Brain pericyte (primary cell): ENCODE measurements around the gene CLK2.

ENCODE experiments used
- DNase-seq: peaks from one replicate; pipeline ENCODE4 v3.0.0-alpha.2; 2012; ENCODE audit warnings: low read depth, low spot score

CLK2 gene

DNA sequence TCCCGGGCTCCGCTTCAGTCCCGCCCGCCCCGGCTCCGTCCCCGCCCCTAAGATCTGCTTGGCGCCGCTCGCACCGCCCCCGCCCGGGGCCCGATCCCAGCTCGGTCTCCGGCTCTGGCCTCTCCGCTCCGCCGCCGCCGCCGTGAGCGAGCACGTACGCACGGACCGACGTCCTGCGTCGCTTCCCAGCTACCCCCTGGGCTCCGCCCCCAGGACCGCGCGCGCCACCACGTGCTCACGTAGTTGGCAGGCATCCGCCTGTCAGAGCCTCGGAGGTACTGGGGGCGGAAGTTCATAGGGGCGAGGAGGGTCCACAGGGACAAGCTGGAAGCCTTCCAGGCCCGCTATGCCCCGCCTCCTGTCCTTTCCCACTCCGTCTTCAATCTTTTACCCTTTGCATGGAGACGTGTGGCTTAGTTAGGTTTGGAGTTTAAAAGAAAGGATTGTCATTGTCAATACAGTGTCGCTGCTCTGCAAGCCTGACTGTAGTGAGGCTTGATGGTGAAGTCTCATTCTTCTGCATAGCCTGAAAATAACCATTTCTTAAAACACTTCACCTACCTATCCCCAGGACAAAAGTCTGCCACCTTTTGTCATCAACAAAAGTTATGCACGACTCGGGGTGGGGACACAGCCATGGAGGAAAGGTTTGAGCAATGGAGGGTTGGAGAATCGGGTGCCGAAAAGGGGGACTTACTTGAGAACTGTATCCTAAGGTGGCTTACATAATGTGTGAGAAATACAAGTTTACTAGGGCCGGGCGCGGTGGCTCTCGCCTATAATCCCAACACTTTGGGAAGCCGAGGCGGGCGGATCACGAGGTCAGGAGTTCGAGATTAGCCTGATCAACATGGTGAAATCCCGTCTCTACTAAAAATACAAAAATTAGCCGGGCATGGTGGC is at the start of gene CLK2:
Gene CLK2, minus strand, starts transcription at position 162 of the 903 bp plus-strand sequence. CDS start 2,527 bp downstream, outside the sequence.
- DNase-seq, result peak; percentile 83

- DNase-seq, result no peak
These were observed 49.3 kb upstream of the CLK2 start for GRCh38 chr1:155322571-155322952.

DNA sequence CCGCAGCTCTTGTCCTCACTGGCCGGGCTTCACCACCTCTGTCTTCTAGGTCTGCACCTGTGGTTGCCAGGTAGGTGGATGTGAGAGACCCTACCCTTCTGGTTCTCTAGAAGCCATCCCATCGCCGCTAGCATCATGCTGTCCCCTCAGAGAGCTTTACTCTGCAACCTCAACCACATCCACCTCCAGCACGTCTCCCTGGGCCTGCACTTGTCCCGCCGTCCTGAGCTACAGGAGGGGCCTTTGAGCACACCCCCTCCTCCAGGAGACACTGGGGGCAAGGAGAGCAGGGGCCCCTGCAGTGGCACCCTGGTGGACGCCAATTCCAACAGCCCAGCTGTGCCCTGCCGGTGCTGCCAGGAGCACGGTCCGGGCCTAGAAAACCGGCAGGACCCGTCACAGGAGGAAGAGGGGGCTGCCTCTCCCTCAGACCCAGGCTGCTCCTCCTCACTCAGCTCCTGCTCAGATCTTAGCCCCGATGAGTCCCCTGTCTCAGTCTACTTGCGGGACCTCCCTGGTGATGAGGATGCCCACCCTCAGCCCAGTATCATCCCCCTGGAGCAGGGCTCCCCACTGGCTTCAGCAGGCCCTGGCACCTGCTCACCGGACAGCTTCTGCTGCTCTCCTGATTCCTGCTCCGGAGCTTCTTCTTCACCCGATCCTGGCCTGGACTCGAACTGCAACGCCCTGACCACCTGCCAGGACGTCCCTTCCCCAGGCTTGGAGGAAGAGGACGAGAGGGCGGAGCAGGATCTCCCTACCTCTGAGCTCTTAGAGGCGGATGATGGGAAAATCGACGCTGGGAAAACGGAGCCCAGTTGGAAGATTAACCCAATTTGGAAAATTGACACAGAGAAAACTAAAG is 48.6 kb upstream of the CLK2 start:
- DNase-seq, result no peak

DNA sequence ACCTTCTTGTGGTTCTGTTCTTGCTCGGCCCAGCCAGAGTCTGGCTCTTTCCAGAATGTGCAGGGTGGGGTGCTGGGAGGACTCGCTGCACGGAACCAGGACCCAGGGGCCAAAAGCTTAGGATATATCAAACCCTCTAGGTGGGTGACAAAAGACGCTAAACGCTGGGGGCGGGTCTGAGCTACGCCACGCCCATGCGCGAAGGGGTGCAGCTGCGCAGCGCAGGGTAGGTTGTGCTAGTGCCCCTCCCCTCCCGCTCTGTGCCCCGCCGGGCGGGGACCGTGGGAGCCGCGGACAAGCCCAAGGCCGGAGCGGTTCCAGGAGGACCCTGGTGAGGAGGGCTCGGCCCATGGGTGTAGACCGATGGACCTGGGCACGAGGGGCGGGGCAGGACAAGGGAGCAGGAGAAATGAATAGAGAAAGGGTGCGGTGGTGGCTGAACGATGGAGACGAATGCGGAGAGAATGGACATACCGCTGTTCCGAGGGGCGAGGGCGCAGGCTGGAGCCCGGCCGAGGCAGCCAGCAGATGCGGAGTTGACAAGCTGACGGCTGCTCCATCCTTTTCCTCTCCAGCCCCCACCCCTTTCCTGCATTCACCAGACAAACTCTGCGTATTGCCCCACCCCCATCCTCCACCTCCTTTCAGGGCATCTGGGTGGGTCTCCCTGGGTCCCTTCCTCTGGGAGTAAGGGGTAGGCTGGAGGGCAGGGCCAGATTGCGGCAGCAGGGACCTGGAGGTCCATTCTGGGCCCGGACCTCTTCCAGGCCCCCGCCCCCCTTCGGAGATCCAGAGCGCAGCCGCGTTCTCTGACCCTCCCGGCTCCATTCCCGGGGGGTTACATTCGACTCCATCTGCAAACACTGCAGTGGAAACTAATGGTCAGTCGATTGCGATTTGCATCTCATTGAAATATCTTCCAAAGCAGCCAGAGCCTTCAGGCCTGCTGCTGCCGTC is 47.6 kb upstream of the CLK2 start, which contains the start of gene RUSC1:
Gene RUSC1, plus strand, starts transcription at position 234 of the 957 bp plus-strand sequence. CDS start 880 bp downstream, outside the sequence.
- no peak for DNase-seq

DNA sequence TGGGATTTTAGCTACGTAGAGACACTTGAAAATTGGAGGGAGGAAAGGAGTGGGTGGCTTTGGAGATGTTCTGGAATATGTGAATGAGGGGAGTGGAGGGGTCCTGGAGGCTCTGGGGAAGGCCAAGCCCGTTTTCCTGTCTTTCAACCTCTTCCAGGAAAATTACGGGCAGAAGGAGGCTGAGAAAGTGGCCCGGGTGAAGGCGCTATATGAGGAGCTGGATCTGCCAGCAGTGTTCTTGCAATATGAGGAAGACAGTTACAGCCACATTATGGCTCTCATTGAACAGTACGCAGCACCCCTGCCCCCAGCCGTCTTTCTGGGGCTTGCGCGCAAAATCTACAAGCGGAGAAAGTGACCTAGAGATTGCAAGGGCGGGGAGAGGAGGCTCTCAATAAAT is 46.9 kb upstream of the CLK2 start:
- no peak for DNase-seq

GRCh38 chr1:155319536-155319935 is 46.2 kb upstream of the CLK2 start:
- DNase-seq, result no peak

DNA sequence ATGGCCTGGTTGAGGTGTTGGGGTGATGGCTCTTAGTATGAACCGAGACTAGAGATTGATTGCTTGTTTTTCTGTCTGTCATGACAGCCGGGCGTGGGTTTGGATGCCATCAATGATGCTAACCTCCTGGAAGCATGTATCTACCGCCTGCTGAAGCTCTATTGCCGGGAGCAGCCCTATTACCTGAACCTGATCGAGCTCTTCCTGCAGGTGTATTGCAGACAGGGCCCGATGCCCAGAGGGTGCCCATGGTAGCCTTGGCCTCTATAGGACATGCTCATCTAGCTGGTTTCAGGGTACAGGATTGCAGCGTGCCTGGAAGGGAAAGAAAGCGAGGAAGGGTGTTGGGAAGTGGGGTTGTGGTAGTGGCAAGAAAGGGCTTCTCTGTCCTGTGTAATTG is 44.8 kb upstream of the CLK2 start:
- DNase-seq, result no peak

DNA sequence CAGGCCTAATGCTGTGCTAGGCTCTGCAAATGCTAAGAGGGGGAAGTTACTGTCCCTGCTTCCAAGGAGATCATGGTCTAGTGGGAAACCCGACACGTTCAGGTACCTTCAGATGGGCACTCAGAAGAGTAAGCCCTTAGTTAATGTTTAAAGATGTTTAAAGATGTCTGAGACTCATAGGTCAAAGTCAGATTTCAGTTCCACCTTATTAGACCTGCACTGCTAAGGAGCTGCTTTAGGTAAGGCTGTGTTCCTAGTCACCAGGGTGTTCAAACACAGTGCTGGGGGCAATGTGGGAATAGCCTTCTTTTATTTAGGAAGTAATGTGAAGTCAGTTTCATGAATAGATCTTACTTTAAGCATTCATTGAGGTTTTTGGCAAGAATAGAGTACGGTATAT is 43.6 kb upstream of the CLK2 start:
- DNase-seq, result no peak

GRCh38 chr1:155313261-155313660 is 40.0 kb upstream of the CLK2 start:
- no peak for DNase-seq

DNA sequence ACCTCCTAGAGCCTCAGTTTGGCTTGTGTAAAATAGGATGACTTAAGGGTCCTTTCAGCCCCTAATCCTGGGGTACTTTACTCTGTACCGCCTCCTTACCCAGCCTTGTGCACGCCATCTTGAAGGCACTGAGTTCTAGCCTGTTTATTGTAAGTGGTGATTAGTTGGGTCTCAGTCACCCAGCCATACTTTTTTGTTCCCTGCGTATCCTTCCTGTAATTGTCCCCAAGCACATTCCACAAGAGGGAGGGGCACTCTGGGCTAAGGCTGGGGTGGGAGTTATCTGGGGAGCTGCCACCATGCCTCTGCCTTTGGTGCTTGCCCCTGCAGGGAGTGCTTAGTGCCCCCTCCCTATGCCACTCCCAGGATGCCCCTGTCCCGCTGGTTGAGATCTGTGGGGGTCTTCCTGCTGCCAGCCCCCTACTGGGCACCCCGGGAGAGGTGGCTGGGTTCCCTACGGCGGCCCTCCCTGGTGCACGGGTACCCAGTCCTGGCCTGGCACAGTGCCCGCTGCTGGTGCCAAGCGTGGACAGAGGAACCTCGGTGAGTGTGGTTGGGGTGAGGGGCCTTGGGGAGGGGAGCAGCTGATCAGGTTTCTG is 36.2 kb upstream of the CLK2 start:
- no peak for DNase-seq

DNA sequence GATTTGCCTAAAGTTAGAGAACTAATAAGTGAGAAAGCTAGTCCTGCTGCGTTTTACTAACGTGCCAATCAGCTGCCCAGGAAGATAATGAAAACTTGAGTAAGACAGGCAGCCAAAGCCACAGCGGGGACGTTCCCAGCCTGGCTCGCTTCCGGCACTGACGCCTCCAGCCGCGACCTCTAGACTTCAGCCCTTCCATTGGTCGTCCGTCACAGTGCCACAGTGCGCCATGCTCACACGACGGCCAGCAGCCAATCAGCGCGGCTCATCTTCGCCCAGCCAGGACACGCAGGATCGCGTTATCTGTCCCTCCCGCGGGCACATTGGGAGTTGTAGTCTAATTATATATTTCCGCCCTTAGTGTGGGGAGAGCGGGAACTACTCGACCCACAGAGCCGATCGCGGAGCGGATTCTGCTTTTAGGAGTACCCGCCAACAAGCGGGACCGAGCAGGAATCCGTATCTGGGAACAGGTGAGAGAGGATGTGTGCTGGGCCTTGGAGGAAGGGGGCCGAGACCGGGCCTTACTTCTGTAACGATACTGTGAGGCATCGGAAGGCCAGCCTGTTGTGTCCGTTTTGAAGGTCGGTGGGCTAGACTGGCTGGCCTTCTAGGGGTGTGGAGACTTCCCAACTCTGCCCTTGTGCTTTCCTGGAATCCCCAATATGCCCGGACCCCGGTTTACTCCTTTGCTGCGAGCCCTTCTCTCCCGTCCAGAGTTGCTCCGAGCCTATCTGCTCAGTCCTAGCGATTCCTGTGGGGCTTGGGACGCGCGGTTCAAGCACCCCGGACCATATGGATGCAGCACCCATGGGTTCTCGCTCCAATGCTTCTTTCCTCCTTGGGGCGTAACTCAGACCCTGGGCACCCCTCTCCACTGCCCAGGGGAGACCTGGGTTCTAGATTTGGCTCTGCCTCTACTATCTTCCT is 35.5 kb upstream of the CLK2 start, which contains the start of gene FDPS:
Gene FDPS, plus strand, starts transcription at position 374 of the 930 bp plus-strand sequence. CDS start 924 bp downstream, outside the sequence.
- DNase-seq, result peak; percentile 98

GRCh38 chr1:155307247-155307740 is 34.0 kb upstream of the CLK2 start:
- DNase-seq, result no peak

DNA sequence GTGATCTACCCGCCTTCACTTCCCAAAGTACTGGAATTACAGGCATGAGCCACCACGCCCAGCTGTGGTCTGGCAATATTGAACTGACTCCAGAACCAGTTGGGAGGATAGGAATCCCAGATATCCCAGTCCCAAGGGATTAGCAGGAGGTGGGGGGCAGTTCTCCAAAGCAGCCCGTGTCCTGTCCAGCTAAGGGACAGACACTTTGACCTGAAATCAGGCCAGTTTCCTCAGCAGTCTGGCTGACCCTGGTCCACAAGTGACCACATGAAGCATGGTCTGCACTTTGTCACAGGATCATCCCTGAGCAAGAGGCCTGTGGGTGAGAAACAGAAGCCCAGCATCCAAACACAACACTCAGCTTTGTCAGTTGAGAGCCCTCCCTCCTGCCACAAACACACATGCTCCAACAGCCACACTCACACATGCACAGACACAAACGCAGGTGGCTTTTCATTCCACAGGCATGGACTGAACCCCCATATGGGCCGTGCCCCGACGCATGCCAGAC is 32.6 kb upstream of the CLK2 start:
- DNase-seq, result no peak

DNA sequence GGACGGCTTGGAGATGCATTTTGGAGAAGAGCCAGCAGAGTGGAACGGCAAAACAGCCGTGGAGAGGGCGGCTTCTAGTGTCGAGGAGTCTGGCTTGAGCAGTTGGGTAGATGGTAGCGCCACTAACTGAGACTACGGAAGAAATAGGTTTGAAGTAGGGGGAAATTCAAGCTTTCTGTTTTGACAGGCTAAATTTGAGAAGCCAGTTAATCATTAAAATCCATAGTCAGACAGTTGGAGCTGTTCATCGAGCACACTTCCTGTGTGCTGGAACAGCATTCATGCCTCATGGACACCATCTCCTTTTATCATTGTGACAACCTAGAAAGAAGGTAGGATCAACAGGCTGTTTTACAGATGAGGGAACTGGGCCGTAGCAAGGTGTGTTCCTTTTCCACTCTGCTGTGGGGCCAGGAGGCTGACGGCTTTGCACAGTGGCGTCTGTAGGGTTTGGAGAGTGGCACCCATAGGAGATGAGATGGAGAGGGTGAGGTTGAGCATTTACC is 31.3 kb upstream of the CLK2 start:
- DNase-seq, result no peak

GRCh38 chr1:155301342-155301841 is 28.1 kb upstream of the CLK2 start, which contains the start of gene PKLR:
TSS of gene PKLR (minus strand) at chr1:155301438. CDS start at chr1:155301395, 43 bp downstream.
- no peak for DNase-seq

DNA sequence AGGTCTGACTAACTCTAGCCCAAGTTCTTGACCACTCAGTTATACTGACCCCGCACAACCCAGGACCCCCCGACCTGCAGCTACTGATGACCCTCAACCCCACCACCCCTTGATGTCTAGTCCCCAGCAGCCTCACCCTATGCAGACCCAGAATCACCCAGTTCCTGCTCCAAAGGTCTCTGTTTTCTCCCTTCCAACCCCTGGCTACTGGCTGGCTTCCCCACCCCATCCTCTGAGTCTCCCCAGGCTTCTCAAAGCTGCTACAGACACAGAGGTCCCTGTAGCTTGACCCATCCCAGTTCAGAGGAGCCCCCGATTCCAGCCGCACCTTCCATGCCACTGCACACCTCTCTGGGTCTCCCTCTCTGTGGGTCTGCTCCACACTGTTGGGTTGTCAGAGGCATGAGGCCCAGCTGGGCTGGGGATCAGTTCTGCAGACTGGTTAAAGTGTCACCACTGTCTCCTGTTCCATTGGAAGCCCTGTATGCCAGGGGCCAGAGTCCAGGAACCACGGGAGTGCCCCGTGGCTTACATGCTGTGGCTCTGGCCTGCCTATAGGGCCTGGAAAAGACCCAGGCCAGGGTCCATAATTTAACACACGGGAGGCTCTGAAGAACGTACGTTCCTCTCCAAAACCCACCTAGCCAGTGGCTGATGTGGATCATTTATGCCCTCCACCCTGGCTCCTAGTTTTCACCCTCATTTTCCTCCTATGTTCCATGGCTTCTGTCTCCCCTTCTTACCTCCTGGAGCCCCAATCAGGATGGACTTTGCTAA is 27.4 kb upstream of the CLK2 start:
- DNase-seq, result no peak

DNA sequence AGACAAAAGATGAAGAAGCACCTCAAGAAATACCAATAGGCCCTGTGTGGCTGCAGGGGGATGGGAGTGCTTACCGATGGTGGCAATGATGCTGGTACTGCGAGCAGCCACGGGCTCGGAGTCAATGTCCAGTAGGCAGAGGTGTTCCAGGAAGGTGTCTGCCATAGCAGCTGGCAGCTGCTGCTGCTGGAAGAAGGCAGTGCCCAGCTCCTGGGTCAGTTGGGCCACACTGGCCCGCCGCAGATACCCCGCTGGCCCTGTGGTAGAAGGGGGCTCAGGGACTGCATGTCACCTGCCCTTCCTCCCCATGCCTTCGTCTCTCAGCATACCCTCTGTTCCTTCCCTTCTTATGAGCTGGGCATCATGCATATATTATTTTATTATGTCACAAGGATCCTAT is 26.7 kb upstream of the CLK2 start:
- DNase-seq, result no peak

- no peak for DNase-seq
These were observed 24.1 kb upstream of the CLK2 start for GRCh38 chr1:155297384-155297783.
